Cerebellar nuclear complex (tissue), 1 donor: Measurements from ENCODE around the gene CATSPERD.

Source experiments
- DNase-seq, 2 experiments: peaks; one replicate each; lab custom pipeline; 2025; lab: John Stamatoyannopoulos, UW

CATSPERD gene, protein sequence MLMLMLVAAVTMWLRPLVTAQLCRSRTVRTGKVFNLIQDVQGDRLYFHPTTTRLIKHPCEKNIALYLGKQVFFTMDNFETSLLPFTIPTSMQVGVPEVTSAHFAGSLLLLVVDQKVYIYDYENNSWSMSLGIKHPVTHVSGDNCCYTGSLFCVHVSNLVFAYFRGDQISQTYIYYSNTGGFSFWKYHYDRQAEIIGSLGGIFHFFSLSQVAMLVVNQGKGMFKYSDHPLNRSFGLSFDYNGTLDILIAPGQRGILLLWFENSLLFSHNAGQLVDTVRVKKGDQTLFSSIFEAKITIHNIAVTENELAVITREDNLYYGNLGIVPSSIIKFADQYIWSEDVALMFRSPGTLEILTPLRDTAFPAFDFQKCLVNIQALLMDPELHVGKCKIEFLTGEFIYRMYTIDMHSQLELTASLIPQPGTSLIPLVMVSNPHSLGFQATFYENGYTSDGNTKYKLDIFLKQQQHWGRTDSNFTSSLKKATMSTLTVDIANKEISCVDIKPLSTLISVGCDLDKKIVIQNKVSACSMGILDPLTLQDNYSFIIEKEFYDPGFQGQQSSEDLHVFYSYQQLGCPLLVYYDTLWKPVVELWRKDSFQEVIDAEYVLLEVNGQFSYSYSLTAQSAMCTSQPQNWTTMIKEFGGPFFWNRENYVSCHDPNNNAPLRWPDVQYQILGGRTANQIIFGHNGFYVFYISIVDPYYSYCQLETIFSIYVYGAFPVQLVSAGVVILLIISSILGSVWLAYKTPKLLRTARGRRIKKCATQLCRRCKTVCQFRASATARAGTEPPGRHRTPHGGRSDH

DNA sequence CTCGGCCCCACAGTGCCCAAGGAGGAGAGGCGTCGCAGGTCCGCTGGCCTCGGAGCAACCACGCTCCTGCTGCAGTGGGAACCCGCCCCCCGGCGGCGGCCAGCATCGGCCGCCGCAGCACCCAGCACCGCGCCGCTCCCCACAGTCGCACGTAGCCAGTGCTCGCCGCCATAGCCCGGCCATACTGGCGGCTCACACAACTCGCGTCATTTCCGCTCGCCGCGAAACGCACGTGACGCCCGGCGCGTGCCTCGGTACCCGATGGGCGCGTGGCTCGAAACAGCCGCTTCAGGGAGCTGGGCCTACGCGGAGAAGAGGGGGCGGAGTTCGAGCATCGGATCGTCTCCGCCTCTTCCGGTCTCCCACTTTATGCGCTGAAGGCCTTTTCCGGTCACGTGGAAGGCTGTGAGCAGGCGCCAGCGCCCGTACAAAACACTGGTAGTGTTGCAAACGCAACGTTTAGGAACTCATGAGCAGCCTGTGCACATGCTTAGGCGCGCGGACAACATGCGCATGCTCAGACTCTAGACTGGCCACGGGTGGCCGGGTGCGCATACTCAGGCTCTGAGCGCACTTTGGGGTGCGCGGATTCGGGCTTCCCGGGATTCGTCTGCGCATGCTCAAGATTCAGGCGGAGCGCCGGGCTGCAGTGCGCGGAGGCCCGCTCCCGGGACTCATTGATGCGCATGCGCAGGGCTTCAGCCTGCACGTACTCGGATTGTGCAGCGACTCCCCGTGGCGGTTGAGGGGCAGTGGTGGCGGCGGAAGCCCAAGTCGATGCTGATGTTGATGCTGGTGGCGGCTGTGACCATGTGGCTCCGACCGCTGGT lies at the start of gene CATSPERD, which contains the start of gene LONP1:
CATSPERD (plus strand) TSS at position 677 of the 830 bp plus-strand sequence; CDS start at position 778, 101 bp downstream.
LONP1 (minus strand) TSS at position 186 of the 830 bp plus-strand sequence; CDS start at position 172, 14 bp downstream.
- peak; percentile 85 to 92 for DNase-seq

GRCh38 chr19:5671600-5671999 lies 48.8 kb upstream of the CATSPERD start:
- no peak for DNase-seq

DNA sequence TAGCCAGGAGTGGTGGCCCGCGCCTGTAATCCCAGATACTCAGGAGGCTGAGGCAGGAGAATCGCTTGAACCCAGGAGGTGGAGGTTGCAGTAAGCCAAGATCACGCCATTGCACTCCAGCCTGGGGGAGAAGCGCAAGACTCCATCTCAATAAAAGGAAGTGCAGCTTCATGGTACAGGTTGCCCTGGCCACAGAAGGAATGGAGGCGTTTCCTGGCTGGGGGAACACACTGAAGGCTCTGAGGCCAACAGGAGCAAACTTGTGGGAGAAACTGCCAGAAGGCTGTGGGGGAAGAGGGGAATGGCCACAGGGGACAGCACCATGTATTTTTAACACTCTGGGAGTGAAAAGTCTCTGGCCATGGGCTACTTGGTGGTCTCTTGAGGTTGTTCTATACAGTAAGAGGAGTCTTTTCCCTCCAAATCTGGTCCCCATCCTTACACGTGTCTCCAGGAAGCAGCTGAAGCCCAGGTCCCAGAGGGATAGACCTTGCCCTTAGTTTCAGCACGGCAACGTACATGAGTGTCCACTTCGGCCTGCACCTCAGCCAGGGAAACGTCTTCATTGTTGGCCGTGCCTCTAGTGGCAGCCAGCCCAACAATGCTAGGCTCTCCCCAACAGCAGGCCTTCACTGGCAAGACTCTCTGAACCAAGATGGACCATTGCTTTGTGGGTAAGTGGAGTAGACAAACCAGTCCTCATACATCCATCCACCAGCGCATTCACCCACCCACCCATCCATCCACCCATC lies 47.6 kb upstream of the CATSPERD start:
- no peak for DNase-seq

DNA sequence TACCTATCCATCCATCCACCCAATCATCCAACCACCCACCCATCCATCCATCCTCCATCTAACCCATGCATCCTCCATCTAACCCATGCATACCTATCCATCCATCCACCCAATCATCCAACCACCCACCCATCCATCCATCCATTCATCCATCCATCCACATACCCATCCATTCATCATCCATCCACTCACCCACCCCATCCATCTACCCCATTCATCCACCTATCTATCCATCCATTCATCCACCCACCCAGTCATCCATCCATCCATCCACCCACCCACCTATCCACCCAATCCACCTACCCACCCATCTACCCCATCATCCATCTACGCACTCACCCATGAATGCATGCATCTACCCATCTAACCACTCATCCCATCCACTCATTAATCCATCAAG lies 46.7 kb upstream of the CATSPERD start:
- DNase-seq: no peak

GRCh38 chr19:5674714-5675113 lies 45.7 kb upstream of the CATSPERD start:
- no peak for DNase-seq

DNA sequence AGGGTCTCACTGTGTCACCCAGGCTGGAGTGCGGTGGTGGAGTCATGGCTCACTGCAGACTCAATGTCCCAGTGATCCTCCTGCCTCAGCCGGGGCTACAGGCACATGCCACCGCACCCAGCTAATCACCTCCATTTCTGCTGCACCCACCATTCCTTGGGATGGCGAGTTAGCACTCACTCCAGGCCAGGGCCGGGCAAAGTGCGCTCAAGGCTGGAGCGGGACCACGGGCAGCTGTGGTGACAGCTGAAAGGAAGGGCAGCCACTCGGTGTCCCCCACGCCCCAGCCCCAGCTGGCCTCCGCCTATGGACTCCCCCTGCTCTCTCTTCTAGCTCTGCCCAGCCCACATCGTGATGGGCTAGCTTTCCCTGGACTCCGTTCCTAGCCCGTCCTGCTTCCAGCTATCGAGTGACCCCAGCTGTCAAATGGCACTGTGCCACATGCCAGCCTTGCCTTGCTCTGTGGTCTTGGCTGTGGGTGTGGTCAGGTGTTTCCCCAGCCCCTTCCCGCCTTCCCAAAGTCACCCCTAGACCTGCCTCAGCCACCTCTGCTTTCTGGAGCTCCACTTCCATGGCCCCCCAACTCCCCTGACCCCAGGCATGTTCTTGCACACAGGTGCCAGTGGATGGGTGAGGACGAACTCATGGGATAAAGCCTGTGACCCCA lies 44.2 kb upstream of the CATSPERD start:
- DNase-seq: no peak

GRCh38 chr19:5676772-5677105 lies 43.7 kb upstream of the CATSPERD start:
- no peak for DNase-seq

GRCh38 chr19:5677136-5677535 lies 43.3 kb upstream of the CATSPERD start:
- no peak for DNase-seq

- DNase-seq: no peak
Measured at GRCh38 chr19:5677580-5677979, 42.9 kb upstream of the CATSPERD start.

- no peak for DNase-seq
Measured at GRCh38 chr19:5678071-5678718, 42.2 kb upstream of the CATSPERD start.

DNA sequence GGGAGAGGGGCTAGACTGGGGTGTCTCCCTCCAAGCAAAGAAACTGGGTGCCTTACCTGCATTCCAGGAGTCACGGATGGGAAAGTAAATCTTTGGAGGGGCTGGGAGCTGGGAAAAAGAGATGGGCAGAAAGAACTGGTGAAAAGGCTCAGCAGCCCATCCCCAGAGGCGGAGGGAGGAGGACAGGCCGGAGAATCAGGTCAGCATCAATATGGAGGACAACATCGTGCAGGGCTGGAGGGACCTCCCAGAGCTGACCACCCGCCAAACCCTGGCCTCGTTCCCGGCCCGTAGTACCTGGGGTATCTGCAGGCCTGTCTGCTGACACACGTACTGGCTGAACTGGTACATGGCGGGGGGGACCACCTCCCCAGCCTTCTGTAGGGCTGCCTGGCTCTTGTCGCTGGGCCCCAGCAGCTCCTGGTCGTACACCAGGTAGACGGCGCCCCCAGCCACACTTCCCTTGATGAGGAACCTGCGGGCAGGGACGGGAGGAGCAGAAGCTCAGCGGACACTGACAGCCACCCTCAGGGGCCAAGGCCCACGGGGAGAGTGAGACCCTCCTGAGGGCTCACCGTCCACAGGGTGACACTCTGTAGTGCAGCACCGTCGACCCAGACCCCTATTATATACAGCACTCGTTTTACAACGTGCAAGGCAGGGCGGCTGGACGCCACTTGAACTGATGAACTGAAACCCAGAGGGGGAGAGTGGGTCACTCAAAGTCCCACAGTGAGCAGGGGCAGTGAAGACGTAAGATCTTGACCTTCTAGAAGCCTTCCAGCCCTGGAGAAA lies 41.0 kb upstream of the CATSPERD start:
- DNase-seq: no peak

- no peak for DNase-seq
Measured at GRCh38 chr19:5680084-5680436, 40.4 kb upstream of the CATSPERD start.

- DNase-seq: peak; percentile 90 to 98
Measured at GRCh38 chr19:5680437-5681368, 39.7 kb upstream of the CATSPERD start, which contains the start of the genes HSD11B1L and MICOS13. TSS of gene HSD11B1L (plus strand) at chr19:5681027. CDS start at chr19:5684833, 3,806 bp downstream. TSS of gene MICOS13 (minus strand) at chr19:5680516. CDS start at chr19:5680486, 30 bp downstream.

- no peak for DNase-seq
Measured at GRCh38 chr19:5681391-5682106, 38.9 kb upstream of the CATSPERD start.

GRCh38 chr19:5682107-5682482 lies 38.3 kb upstream of the CATSPERD start:
- DNase-seq: no peak

DNA sequence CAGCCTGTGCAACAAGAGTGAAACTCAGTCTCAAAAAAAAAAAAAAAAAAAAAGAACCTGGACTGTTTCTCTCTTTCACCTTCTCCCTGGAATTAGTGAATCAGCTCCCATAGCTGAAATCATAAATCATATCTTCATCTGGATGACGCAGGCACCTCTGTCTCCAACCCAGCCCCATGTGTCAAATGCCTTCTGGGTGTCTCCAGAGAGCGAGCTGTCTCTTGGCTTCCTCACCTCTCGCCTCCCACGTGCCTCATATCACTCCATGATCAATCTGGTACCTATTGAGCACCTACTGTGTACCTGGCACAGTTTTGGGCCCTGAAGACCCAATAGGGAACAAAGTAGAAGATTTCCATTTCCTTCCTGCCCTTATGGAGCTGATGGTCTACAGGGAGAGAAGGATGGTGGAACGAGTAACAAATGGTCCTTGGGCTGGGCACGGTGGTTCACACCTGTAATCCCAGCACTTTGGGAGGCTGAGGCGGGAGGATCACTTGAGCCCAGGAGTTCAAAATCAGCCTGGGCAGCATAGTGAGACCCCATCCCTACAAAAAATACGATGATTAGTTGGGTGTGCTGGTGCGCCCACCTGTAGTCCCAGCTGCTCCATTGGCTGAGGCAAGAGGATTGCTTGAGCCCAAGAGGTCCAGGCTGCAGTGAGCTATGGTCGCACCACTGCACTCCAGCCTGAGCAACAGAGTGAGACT lies 37.1 kb upstream of the CATSPERD start:
- no peak for DNase-seq
